Heart right ventricle (tissue), 16 donors: ENCODE measurements around the gene HTR7. TPM values are rescaled to one million over a fixed set of nuclear protein-coding genes. Genes with fewer than 3 reads are reported as not detected.
A peak's percentile ranks its signal among the peaks of the same experiment; 100 is the strongest.

Source experiments
- ATAC-seq, 8 donors: fragments of 200-7000 bp; cut with Tn5 transposase; one replicate each; pipeline ENCODE4 v1.9.1; 2020; ENCODE audit warnings: mild to moderate bottlenecking in 8 of 8, moderate library complexity in 8 of 8, moderate number of reproducible peaks in 1 of 8
- DNase-seq, 2 donors: peaks; one replicate each; pipeline ENCODE4 v3.0.0-alpha.2; 2020
- H3K27ac ChIP-seq, 10 donors: fragments of 200-600 bp; sonication (generic) in 2 of 10; one replicate each; pipeline versions ENCODE4 v1.5.0 to v1.8.0; 2020 to 2022; ENCODE audit warnings: mild to moderate bottlenecking in 3 of 10
- H3K27me3 ChIP-seq, 7 donors: fragments of 200-600 bp; one replicate each; pipeline ENCODE4 v1.8.0; 2021 to 2022; ENCODE audit warnings: mild to moderate bottlenecking in 2 of 7
- H3K36me3 ChIP-seq, 9 donors: fragments of 200-600 bp; sonication (generic) in 1 of 9; one replicate each; pipeline versions ENCODE4 v1.5.0 to v1.8.0; 2020 to 2022; ENCODE audit warnings: mild to moderate bottlenecking in 2 of 9
- H3K4me1 ChIP-seq, 9 donors: fragments of 200-600 bp; sonication (generic) in 1 of 9; one replicate each; pipeline versions ENCODE4 v1.5.0 to v1.8.0; 2020 to 2022; ENCODE audit warnings: mild to moderate bottlenecking in 4 of 9
- H3K4me3 ChIP-seq, 10 donors: fragments of 200-600 bp; sonication (generic) in 2 of 10; one replicate each; pipeline versions ENCODE4 v1.5.0 to v1.8.0; 2020 to 2022; ENCODE audit warnings: mild to moderate bottlenecking in 7 of 10, moderate library complexity in 2 of 10
- H3K9me3 ChIP-seq, 11 donors: fragments of 200-600 bp in 10 of 11; sonication (generic) in 2 of 11; one replicate each; pipeline versions ENCODE4 v1.5.0 to v1.8.0; 2013 to 2022; ENCODE audit warnings: mild to moderate bottlenecking in 2 of 11, control low read depth in 1 of 11, moderate library complexity in 1 of 11
- CTCF ChIP-seq, 9 donors: fragments of 200-600 bp; sonication (generic) in 2 of 9; IDR thresholded peaks; one replicate each; pipeline versions ENCODE4 v1.5.0 to v1.8.0; 2021 to 2022; ENCODE audit warnings: antibody characterized with exemption in 9 of 9, mild to moderate bottlenecking in 5 of 9, moderate library complexity in 1 of 9
- WGBS, 2 donors: extraction: QIAGEN DNeasy Blood & Tissue Kit; methylation state at CpG; one replicate each; pipeline ENCODE4 v1.1.7; 2013; ENCODE audit warnings: inconsistent platforms in 1 of 2; 5-methylcytosine and 5-hydroxymethylcytosine counted together
- intact Hi-C, 10 donors: fragments of 100-400 bp; cut with DNase I; formaldehyde crosslinking; loops; one replicate each; pipeline versions ENCODE4 v1.11.1 to v1.14.2; 2022
- polyA plus RNA-seq, 2 donors: library from polyadenylated mRNA; stranded (reverse); fragments of 200-250 nt; gene quantifications; one replicate each; pipeline ENCODE4 v1.2.3, GENCODE V29; 2013
- total RNA-seq, 10 donors: library from RNA; stranded (reverse); fragmentation: NEBNext Ultra II Directional in 3 of 10; extraction: Animal tissue kit (Norgen Biotek cat#: 25700) in 3 of 10; gene quantifications; one replicate each; pipeline versions ENCODE4 v1.2.1 to v1.2.4, GENCODE V29; 2021 to 2023
- donor health status: Arrhythmogenic right ventricular cardiomyopathy.
- donor health status: ischemic (EF 13 %, LVEDD 7.1; RV severe dilation, severe dysfunction).
- donor health status: healthy with polysubstance abuse.
- donor health status: DM: no; HTN: yes; CAD: no.
- donor health status: DM: no; HTN: no; CAD: no.
- donor health status: ischemic (EF 25% LVEDD 6.9; RV normal size, moderate dysfunction).
- donor health status: ischemic (EF 25% LVEDD 5.7; RV mildly dilated, moderate dysfunction).
- donor health status: healthy.
- donor health status: DM: yes; HTN: yes; CAD: no.
- donor health status: Ischemic cardiomyopathy.
- donor health status: ischemic (EF 35%, LVEDD 5.7; RV mildly dilated, moderate dysfunction).
- donor health status: nonischemic (EF 11% LVEDD 7.7; RV severe dilation, severe dysfunction).
- donor health status: DM: yes; HTN: yes; CAD: no.
- donor health status: PGD.
- donor health status: ischemic (EF 29% LVEDD 5.4; RV normal size, mild dysfunction).
- donor health status: nonischemic (EF 23%, LVEDD 6.1; RV moderate dilation, normal function).

The HTR7 gene
- total and polyA plus RNA-seq, 12 donors, result 0.09 to 0.28 (median 0.15) TPM; not detected in 3

GRCh38 chr10:90856261-90856660 lies 1.6 kb downstream of the HTR7 start:
- Histone ChIP-seq H3K9me3 (peaks cover 0 to 7% (median 0%) of the 10 kb centered on the region in 11 donors), H3K36me3 (no peaks in the 10 kb centered on the region), H3K27me3 (peaks cover 0 to 68% (median 61%) of the 10 kb centered on the region in 7 donors), H3K27ac (no peak overlapping the region), H3K4me1 (peaks cover 0 to 27% (median 7%) of the 10 kb centered on the region in 9 donors), H3K4me3 (peak overlapping the region in 1 of 10 donors; percentile 64)
- no peak for TF ChIP-seq CTCF (IDR thresholded peaks at IDR 0.05)
- DNase-seq, result no peak
- no peak for ATAC-seq
- 87 to 88% methylated on average over 3 of the region's 3 CpGs for WGBS, 2 donors
- intact Hi-C loops, result loop anchor here in 2 of 10 donors (5.0 kb wide), 2 partner anchors 104 to 1064 kb away; no protein-coding TSS in a partner anchor

- Histone ChIP-seq H3K27me3 (peaks cover 0 to 68% (median 61%) of the 10 kb centered on the region in 7 donors), H3K27ac (no peak overlapping the region), H3K4me1 (peaks cover 0 to 27% (median 7%) of the 10 kb centered on the region in 9 donors), H3K9me3 (peaks cover 0 to 19% (median 8%) of the 10 kb centered on the region in 11 donors), H3K36me3 (no peaks in the 10 kb centered on the region), H3K4me3 (no peak overlapping the region)
- DNase-seq (no peak), ATAC-seq (no peak)
- intact Hi-C loops, result loop anchor here in 2 of 10 donors (5.0 kb wide), 2 partner anchors 103 to 1063 kb away; no protein-coding TSS in a partner anchor
- TF ChIP-seq CTCF (IDR thresholded peaks at IDR 0.05), result no peak
- WGBS, 2 donors, result 78 to 83% methylated on average over 3 of the region's 3 CpGs
These were observed 2.7 kb downstream of the HTR7 start for GRCh38 chr10:90855126-90855525.

- DNase-seq (no peak), ATAC-seq (no peak)
- intact Hi-C loops, result no loop called here
- no peak overlapping the region for H3K27ac ChIP-seq
- no peak for TF ChIP-seq CTCF (IDR thresholded peaks at IDR 0.05)
- H3K36me3 ChIP-seq, result no peaks in the 10 kb centered on the region
- WGBS, 2 donors, result 86 to 88% methylated on average over 1 of the region's 1 CpG
- H3K9me3 ChIP-seq, result peaks cover 0 to 25% (median 12%) of the 10 kb centered on the region in 11 donors
- H3K4me3 ChIP-seq, result no peak overlapping the region
- peaks cover 0 to 58% (median 36%) of the 10 kb centered on the region in 7 donors for H3K27me3 ChIP-seq
- peaks cover 0 to 9% (median 0%) of the 10 kb centered on the region in 9 donors for H3K4me1 ChIP-seq
These were observed 7.7 kb downstream of the HTR7 start for GRCh38 chr10:90849956-90850749.

- DNase-seq (no peak), ATAC-seq (peak in 1 of 8 donors; percentile 37)
- Histone ChIP-seq H3K4me1 (peaks cover 0 to 9% (median 0%) of the 10 kb centered on the region in 9 donors), H3K9me3 (peaks cover 0 to 25% (median 12%) of the 10 kb centered on the region in 11 donors), H3K27ac (no peak overlapping the region), H3K27me3 (peaks cover 0 to 46% (median 10%) of the 10 kb centered on the region in 7 donors), H3K36me3 (no peaks in the 10 kb centered on the region), H3K4me3 (no peak overlapping the region)
- 47 to 57% methylated on average over 1 of the region's 1 CpG for WGBS, 2 donors
- intact Hi-C loops, result no loop called here
- no peak for TF ChIP-seq CTCF (IDR thresholded peaks at IDR 0.05)
These were observed 10.4 kb downstream of the HTR7 start for GRCh38 chr10:90847436-90847835.
